GM21619 (cell line): Measurements from ENCODE around the gene IL10.
"Not testable (repeated sequence)": the region's sequence is repeated elsewhere in the genome, so short reads cannot be mapped to it uniquely, and the experiment has no call there.

ENCODE experiments used
- ATAC-seq: cut with Tn5 transposase; IDR thresholded peaks from one replicate; pipeline ENCODE4 v1.9.1; 2021; ENCODE audit not compliant: unreplicated experiment

The IL10 gene

GRCh38 chr1:206768472-206769303, 3.6 kb downstream of the IL10 start:
- peak; percentile 1 for ATAC-seq

DNA sequence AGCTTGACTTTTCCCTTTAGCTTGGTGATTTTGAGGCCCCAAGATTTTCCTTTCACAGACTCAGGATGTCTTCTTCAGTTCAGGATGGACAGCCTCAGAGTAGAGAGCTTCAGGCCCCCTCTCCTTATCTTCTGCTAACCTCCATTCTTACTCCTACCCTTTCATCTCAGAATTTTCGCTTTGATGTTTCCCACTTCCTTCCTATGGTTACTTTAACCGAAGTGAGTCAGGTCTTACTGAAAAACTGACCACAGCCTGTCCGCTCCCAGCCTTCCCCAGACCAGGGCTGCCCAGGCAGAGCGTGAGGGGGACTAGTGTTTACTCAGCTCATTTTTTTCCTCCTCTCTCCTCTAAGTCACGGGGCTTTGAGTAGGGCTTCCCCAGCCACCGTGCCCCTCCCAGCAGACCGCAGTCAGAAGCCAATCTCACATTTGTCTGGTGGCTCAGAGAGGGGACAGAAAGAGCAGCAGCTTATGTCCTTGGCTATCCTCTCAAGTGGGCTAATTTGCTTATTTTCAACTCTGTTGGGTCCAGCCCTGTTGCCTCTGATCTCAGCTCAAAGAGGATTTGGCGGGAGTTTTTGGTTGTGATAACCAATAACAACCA, 5.9 kb downstream of the IL10 start:
- ATAC-seq, result peak; percentile 52

DNA sequence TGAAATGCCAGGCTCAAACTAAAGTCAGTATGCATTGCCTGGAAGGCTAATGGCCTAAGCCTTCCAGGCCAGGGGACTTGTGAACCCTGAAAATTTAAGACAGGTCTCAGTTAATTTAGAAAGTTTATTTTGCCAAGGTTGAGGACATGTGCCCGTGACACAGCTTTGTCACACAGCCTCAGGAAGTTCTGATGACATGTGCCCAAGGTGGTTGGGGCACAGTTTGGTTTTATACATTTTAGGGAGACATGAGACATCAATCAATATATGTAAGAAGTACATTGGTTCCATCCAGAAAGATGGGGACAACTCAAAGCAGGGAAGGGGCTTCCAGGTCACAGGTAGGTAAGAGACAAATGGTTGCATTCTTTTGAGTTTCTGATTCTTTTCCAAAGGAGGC, 6.5 kb downstream of the IL10 start:
- not testable (repeated sequence) for ATAC-seq

DNA sequence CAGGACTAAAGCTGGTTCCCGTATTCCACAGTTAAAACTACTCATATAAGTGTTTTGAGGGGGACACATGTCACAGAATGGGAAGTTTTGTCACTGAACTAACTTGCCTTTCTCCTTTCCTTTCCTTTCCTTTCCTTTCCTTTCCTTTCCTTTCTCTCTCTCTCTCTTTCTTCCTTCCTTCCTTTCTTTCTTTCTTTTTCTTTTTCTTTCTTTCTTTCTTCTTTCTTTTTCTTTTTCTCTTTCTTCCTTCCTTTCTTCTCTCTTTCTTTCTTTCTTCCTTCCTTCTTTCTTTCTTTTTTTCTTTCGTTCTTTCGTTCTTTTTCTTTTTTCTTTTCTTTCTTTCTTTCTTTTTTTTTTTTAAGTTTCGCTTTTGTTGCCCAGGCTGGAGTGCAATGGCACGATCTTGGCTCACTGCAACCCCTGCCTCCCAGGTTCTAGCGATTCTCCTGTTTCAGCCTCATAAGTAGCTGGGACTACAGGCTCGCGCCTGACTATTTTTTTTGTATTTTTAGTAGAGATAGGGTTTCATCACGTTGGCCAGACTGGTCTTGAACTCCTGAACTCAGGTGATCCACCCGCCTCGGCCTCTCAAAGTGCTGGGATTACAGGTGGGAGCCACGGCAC, 9.4 kb downstream of the IL10 start:
- not testable (repeated sequence) for ATAC-seq

DNA sequence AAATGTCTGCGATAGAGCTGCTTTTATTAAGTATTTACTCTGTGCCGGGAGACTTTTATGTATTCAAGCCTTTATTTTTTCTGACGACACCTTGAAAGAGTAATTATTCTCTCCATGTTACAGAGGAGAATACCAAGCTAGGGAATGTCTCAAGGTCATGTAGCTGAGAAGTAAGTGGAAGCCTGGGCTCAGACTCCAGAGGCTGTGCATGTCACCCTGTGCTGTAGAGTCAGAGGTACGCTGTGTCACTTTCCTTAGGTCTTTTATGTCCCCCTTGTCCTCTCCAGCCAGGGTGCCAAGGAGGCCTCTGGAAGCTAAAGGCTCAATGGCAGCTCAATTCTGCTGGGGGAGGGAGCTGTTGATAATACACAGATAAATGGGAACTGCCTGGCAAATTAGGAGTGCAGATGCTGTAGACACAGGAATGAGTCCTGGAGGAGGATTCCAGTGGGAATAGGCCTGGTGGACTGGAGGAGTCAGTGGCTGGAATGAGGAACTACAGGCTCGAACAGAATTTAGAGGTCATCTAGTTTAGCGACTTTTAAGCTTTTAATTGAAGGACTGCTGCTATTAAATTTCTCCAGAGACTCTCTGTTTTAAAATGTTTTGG, 11.0 kb downstream of the IL10 start:
- no peak for ATAC-seq

DNA sequence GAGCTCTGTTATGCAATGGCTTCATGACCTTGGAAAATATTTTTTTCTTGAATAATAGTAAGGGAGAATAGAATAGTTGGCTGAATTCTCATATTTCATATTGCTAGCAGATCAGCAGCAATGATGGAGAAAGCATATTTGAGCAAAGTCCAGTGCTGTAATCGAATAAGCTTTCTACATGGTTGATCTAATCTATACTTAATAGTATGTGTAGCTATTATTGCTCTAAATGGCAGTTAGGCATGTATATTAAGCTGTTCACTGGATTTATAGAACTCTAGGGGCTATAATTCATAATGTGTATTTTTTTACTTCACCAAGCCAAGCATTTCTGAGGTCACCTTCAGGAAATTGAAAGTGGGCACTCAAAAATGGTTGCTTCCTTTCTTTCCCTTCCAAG, 11.7 kb downstream of the IL10 start:
- no peak for ATAC-seq

DNA sequence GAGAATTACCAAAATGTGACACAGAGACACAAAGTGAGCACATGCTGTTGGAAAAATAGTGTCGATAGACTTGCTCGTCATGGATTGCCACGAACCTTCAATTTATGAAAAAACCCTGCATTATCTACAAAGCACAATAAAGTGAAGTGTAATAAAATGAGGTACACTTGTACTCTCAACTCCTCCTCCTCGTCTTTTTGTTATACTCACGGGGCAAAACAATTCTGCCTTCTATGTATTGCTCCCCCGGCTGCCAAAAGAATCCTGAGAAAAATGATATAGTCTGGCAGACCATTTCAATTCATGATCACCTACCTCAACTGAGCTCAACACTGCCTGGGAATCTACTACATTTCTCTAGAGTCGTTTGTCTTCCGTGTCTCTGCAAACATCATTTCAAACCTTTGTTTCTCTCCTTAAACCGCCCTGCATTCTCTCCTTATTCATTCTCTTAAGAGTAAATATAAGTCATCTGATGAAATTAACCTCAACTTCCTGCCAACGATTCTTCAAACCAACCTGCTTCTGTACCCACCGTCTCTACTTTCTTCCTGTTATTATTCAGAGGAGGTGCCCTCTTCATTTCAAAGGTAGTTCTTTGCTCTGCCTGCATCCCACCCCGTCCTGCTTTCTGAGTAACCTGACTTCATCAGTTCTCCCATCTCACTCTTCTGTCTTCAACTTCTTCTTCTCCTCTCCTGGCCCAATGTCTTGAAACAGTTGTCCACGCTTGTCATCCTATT, 14.6 kb downstream of the IL10 start:
- ATAC-seq, result no peak

GRCh38 chr1:206754011-206754410, 18.3 kb downstream of the IL10 start:
- ATAC-seq, result no peak

DNA sequence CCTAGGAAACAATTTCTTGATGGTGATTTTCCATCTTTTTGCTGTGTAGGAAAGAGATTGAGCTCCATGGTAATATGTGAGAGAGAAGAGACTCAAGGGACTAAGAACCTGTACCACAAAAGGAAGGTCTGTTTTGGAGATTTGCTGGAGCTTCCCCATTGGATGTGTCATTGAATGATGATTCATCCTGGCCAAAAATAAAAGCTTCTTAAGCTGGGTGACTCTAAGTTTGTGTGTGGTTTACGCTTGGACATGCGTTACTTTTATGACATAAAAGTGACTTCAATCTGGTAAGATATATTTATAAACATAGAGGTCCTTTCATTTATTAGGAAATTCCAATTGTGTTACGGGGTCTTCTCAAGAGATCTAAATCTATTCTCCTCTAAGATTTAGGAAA, 19.2 kb downstream of the IL10 start:
- no peak for ATAC-seq

- no peak for ATAC-seq
Observed at GRCh38 chr1:206752481-206752880, 19.8 kb downstream of the IL10 start.

- no peak for ATAC-seq
Observed at GRCh38 chr1:206751891-206752290, 20.4 kb downstream of the IL10 start.

- no peak for ATAC-seq
Observed at GRCh38 chr1:206748348-206749030, 23.8 kb downstream of the IL10 start.

GRCh38 chr1:206745301-206745700, 27.0 kb downstream of the IL10 start:
- ATAC-seq, result no peak

DNA sequence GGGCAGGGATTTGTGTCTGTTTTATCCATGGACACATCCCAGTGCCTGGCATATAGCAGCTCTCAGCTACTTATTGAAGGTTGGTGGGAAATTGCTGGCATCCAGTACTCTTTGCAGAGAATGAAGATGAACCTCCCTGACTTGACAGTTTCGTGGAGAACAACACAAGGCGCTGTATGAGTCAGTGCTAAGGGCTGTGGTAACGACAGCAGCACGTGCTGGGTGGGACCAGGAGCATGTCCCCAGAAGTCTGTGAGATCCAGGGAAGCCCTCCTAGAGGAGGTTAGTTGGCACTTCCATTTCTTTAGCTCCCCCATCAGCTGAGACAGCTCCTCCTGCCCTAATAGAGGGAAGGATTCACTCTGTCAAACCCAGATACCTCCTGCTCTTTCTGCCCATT, 27.6 kb downstream of the IL10 start:
- ATAC-seq, result no peak

- ATAC-seq, result no peak
Observed at GRCh38 chr1:206742719-206743383, 29.4 kb downstream of the IL10 start.

- no peak for ATAC-seq
Observed at GRCh38 chr1:206741142-206741701, 31.1 kb downstream of the IL10 start.

DNA sequence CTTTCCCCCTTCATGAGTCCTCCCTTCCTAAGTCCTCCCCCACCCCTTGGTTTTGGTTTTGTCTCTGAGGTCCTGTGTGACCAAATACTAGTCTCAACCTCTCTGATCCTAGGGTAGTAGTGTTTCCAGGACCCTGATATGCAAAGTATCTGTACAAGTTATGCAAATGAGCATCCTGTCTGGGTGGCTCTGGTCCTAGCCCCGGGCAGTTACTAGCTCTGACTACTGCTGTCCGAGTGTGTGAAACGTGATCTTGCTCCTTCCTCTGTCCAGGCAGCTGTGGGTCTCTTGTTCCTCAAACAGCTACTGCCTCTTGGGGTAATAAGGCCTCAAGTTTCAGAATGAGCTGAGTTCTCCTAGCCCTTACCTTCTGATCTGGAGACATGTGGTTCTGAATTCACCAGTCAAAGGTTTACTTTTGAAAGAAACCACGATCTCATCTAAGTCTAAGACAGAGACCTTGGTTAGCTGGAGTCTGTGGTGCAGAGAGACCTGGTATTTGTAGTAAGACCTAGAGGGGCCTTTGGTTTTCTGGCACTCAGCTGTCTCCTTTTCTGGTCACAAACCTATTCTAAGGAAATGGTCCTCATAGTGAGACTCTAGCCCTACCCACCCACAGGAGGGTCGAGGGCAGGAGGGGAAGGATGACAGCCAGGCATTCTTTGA, 32.8 kb downstream of the IL10 start:
- ATAC-seq, result peak; percentile 80

GRCh38 chr1:206738370-206739366, 33.6 kb downstream of the IL10 start:
- peak; percentile 3 for ATAC-seq
